ENCODE results near the gene GPS1.

DNA sequence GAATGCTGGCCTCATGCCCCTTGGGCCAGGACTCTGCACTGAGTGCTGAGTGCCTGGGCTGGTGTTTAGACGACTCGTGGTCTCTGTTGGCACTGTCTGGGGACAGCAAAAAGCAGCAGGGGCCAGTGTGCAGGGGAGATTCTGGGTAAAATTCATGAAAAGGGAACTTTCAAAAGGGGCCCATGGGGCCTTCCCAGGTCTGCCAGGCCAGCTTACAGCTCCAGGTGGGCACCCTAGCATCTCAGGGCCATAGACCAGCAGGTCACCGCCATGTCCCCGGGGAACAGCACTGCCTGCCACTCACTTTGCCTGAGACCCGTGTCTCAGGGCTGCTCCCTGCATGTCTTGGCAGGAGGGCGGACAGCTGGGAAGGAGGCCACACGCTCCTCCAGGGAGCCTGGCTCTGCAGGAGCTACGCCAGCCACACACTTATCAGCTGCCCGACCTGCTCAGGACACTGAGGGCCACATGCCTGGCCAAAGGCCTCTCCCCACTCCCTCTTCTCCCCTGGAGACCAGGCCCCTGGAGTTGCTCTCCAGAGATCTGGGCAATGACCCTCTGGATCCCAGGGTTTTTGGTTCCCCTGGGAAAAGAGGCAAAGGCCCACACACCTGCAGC is 55.1 kb downstream of the GPS1 start:
- TF ChIP-seq, protein P1, sequence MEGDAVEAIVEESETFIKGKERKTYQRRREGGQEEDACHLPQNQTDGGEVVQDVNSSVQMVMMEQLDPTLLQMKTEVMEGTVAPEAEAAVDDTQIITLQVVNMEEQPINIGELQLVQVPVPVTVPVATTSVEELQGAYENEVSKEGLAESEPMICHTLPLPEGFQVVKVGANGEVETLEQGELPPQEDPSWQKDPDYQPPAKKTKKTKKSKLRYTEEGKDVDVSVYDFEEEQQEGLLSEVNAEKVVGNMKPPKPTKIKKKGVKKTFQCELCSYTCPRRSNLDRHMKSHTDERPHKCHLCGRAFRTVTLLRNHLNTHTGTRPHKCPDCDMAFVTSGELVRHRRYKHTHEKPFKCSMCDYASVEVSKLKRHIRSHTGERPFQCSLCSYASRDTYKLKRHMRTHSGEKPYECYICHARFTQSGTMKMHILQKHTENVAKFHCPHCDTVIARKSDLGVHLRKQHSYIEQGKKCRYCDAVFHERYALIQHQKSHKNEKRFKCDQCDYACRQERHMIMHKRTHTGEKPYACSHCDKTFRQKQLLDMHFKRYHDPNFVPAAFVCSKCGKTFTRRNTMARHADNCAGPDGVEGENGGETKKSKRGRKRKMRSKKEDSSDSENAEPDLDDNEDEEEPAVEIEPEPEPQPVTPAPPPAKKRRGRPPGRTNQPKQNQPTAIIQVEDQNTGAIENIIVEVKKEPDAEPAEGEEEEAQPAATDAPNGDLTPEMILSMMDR (IDR thresholded peaks at IDR 0.05; ENCODE audit: insufficient read depth, low read length, poor library complexity, severe bottlenecking), result no peak
- TF ChIP-seq EZH2phosphoT487 (conservative IDR thresholded peaks at IDR 0.05; ENCODE audit: low read length), result no peak
